Effector memory CD8-positive, alpha-beta T cell (primary cell): ENCODE data around the gene ZBTB39.

ENCODE experiments used
- ATAC-seq: fragments of 150-1000 bp; cut with Tn5 transposase; replicated peaks from 2 replicates; pipeline ENCODE4 v1.10.0; 2021; ENCODE audit warnings: mild to moderate bottlenecking, moderate library complexity
- DNase-seq, 3 experiments: peaks; one replicate each; pipeline ENCODE4 v3.0.0; 2021
- H3K27ac Mint-ChIP-seq, 2 donors: one replicate each; pipeline ENCODE4 v1.8.0; 2022; ENCODE audit warnings: mild to moderate bottlenecking in 2 of 2, mixed read lengths in 2 of 2, moderate library complexity in 2 of 2
- H3K27me3 Mint-ChIP-seq, 2 donors: one replicate each; pipeline ENCODE4 v1.8.0; 2022; ENCODE audit warnings: mixed read lengths in 2 of 2
- H3K36me3 Mint-ChIP-seq: one replicate; pipeline ENCODE4 v1.8.0; 2022; ENCODE audit warnings: mild to moderate bottlenecking, moderate library complexity, mixed read lengths; ENCODE audit not compliant: insufficient read depth
- H3K4me1 Mint-ChIP-seq, 2 donors: one replicate each; pipeline ENCODE4 v1.8.0; 2022; ENCODE audit warnings: low read depth in 2 of 2, mixed read lengths in 2 of 2
- H3K4me3 Mint-ChIP-seq, 2 donors: one replicate each; pipeline ENCODE4 v1.8.0; 2022; ENCODE audit warnings: mild to moderate bottlenecking in 2 of 2, mixed read lengths in 2 of 2, moderate library complexity in 2 of 2
- H3K9me3 Mint-ChIP-seq, 2 donors: one replicate each; pipeline ENCODE4 v1.8.0; 2022; ENCODE audit warnings: mixed read lengths in 2 of 2

The ZBTB39 gene

GRCh38 chr12:56951582-56952339 is 54.6 kb downstream of the ZBTB39 start:
- H3K27me3 Mint-ChIP-seq = peaks cover 0 to 12% of the 10 kb centered on the region in 2 donors
- no peaks in the 10 kb centered on the region for H3K36me3 Mint-ChIP-seq
- H3K9me3 Mint-ChIP-seq = no peaks in the 10 kb centered on the region
- H3K27ac Mint-ChIP-seq = no peak overlapping the region
- DNase-seq (no peak), ATAC-seq (no peak)
- no peak overlapping the region for H3K4me3 Mint-ChIP-seq
- no peaks in the 10 kb centered on the region for H3K4me1 Mint-ChIP-seq

DNA sequence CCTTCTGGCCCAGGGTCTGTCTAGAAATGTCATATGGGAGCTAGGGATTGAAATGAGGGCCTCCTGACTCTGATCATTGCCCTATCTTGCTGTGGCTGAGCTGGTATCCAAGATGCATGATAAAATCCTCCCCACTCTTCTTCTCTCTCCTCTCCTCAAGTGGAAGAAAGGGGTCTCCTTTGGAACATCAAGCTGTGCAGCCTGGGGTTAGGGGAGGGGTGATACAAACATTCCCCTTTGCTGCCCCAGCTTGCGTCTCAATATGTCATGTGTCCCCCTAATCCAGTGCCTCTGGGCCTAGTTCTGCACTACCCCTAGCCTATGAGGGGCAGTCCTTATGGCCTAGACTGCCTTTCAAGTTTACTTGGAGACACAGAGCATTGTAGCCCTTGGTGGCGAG is 57.5 kb downstream of the ZBTB39 start:
- DNase-seq (no peak), ATAC-seq (no peak)
- Mint-ChIP-seq H3K27me3 (peaks cover 0 to 12% of the 10 kb centered on the region in 2 donors), H3K9me3 (no peaks in the 10 kb centered on the region), H3K4me1 (no peaks in the 10 kb centered on the region), H3K36me3 (no peaks in the 10 kb centered on the region), H3K4me3 (no peak overlapping the region), H3K27ac (no peak overlapping the region)
